ENCODE results near the gene LMX1A.

DNA sequence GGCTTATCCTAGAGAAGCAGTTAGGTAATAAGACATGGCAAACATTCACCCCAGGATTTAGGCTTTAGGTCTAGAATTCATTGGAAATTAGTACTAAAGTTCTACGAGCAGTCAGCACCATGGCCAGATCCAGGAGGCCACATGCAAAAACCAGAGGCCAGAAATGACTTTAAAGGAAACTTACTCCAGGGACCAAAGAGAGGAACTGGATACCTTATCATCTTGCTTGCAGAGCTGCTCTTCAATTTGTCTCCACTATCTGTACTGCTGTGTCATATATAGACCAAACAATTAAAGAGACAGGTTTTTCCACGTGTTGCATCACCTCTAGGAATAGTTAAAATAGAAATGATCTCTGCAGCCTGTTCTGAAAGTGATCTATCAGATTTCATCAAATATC lies 127.8 kb downstream of the LMX1A start:
- TF ChIP-seq, protein P1, sequence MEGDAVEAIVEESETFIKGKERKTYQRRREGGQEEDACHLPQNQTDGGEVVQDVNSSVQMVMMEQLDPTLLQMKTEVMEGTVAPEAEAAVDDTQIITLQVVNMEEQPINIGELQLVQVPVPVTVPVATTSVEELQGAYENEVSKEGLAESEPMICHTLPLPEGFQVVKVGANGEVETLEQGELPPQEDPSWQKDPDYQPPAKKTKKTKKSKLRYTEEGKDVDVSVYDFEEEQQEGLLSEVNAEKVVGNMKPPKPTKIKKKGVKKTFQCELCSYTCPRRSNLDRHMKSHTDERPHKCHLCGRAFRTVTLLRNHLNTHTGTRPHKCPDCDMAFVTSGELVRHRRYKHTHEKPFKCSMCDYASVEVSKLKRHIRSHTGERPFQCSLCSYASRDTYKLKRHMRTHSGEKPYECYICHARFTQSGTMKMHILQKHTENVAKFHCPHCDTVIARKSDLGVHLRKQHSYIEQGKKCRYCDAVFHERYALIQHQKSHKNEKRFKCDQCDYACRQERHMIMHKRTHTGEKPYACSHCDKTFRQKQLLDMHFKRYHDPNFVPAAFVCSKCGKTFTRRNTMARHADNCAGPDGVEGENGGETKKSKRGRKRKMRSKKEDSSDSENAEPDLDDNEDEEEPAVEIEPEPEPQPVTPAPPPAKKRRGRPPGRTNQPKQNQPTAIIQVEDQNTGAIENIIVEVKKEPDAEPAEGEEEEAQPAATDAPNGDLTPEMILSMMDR (IDR thresholded peaks at IDR 0.05; ENCODE audit: low read depth, low read length), result no peak
- TF ChIP-seq POLR2A (IDR thresholded peaks at IDR 0.05; ENCODE audit: extremely low read depth, insufficient read length), result no peak
- TF ChIP-seq, protein P2, sequence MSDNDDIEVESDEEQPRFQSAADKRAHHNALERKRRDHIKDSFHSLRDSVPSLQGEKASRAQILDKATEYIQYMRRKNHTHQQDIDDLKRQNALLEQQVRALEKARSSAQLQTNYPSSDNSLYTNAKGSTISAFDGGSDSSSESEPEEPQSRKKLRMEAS (IDR thresholded peaks at IDR 0.05; ENCODE audit: low read depth, low read length), result 0 out of 2 replicates have a peak, but pooled peaks have one; percentile 35

All from NB4 (cell line).